Keratinocyte (primary cell): Measurements from ENCODE around the gene NSUN3. TPM values are rescaled to one million over a fixed set of nuclear protein-coding genes. Genes with fewer than 3 reads are reported as not detected.

Source experiments
- DNase-seq: peaks from one replicate; pipeline ENCODE4 v3.0.0-alpha.2; 2011; ENCODE audit warnings: low read depth, missing footprints, low spot score
- FAIRE-seq: peaks from 2 replicates; lab custom pipeline; 2011; peaks lifted over from hg19 to GRCh38; lab: Jason Lieb, UNC
- H2AFZ ChIP-seq: 2 replicates; pipeline ENCODE4 v1.6.0; 2012; ENCODE audit warnings: low read length, control low read depth, inconsistent platforms; ENCODE audit not compliant: control insufficient read depth
- H3K27ac ChIP-seq: 2 replicates; pipeline ENCODE4 v1.5.1; 2011; ENCODE audit warnings: low read length; ENCODE audit not compliant: control insufficient read depth, insufficient read depth
- H3K27me3 ChIP-seq: 3 replicates; pipeline ENCODE4 v1.6.0; 2011; ENCODE audit warnings: low read length; ENCODE audit not compliant: control insufficient read depth, insufficient read depth; ENCODE audit errors: extremely low read depth
- H3K36me3 ChIP-seq, 2 experiments: 2 replicates in 1 of 2; 3 replicates in 1 of 2; pipeline ENCODE4 v1.5.1; 2011; ENCODE audit warnings: low read length in 2 of 2, mild to moderate bottlenecking in 1 of 2; ENCODE audit not compliant: control insufficient read depth in 2 of 2, insufficient read depth in 2 of 2; ENCODE audit errors: extremely low read depth in 1 of 2
- H3K4me1 ChIP-seq: 3 replicates; pipeline ENCODE4 v1.5.1; 2011; ENCODE audit warnings: low read length; ENCODE audit not compliant: control insufficient read depth, insufficient read depth; ENCODE audit errors: extremely low read depth
- H3K4me2 ChIP-seq: 3 replicates; pipeline ENCODE4 v1.6.0; 2011; ENCODE audit warnings: low read depth, low read length; ENCODE audit not compliant: control insufficient read depth, insufficient read depth; ENCODE audit errors: extremely low read depth
- H3K4me3 ChIP-seq, 3 experiments: fragments of 200-600 bp in 1 of 3; sonication (generic) in 1 of 3; 2 replicates in 2 of 3; 3 replicates in 1 of 3; pipeline ENCODE4 v1.5.1; 2011 to 2016; ENCODE audit warnings: low read length in 3 of 3, mild to moderate bottlenecking in 3 of 3, control low read depth in 2 of 3, inconsistent platforms in 1 of 3, low read depth in 1 of 3, mixed read lengths in 1 of 3, mixed run types in 1 of 3, moderate library complexity in 1 of 3; ENCODE audit not compliant: control insufficient read depth in 2 of 3, insufficient read depth in 2 of 3; ENCODE audit errors: extremely low read depth in 1 of 3
- H3K79me2 ChIP-seq: 2 replicates; pipeline ENCODE4 v1.6.0; 2012; ENCODE audit warnings: low read length; ENCODE audit not compliant: control insufficient read depth, insufficient read depth
- H3K9ac ChIP-seq: 3 replicates; pipeline ENCODE4 v1.6.0; 2011; ENCODE audit warnings: low read length; ENCODE audit not compliant: control insufficient read depth, insufficient read depth; ENCODE audit errors: extremely low read depth
- H3K9me1 ChIP-seq: 3 replicates; pipeline ENCODE4 v1.6.0; 2011; ENCODE audit warnings: low read length; ENCODE audit not compliant: control insufficient read depth, insufficient read depth; ENCODE audit errors: extremely low read depth
- H3K9me3 ChIP-seq: 2 replicates; pipeline ENCODE4 v1.5.1; 2012; ENCODE audit warnings: low read depth, low read length; ENCODE audit not compliant: control insufficient read depth
- H4K20me1 ChIP-seq: 3 replicates; pipeline ENCODE4 v1.6.0; 2011; ENCODE audit warnings: low read length; ENCODE audit not compliant: control insufficient read depth, insufficient read depth; ENCODE audit errors: extremely low read depth
- EZH2 ChIP-seq: IDR thresholded peaks from one replicate; pipeline ENCODE4 v1.6.1; 2012; ENCODE audit warnings: inconsistent platforms, mild to moderate bottlenecking, low read length, moderate library complexity
- dilution Hi-C: fragments of 300-500 bp; cut with MboI; formaldehyde crosslinking; loops from one replicate; pipeline ENCODE4 v1.7.0; 2020; ENCODE audit warnings: low sequenced_read_pairs; ENCODE audit not compliant: extremely low pct_ligation_motif_present
- polyA plus RNA-seq, 5 experiments: library from polyadenylated mRNA; depleted of rRNA in 3 of 5; stranded (reverse) in 3 of 5; stranded (forward) in 1 of 5; unstranded in 1 of 5; fragments of >200 nt; gene quantifications; 1 replicate in 1 of 5; 2 replicates in 3 of 5; 3 replicates in 1 of 5; pipeline versions ENCODE4 v1.2.1 to v1.2.3, GENCODE V29; 2011 to 2012; ENCODE audit warnings: missing spikeins in 2 of 5, low read depth in 1 of 5, low replicate concordance in 1 of 5
- TF ChIP-seq, protein P1 (sequence below), 3 experiments: IDR thresholded peaks in 1 of 3; conservative IDR thresholded peaks in 1 of 3; optimal IDR thresholded peaks in 1 of 3; 2 replicates in 2 of 3; 3 replicates in 1 of 3; pipeline versions ENCODE3 to v1.5.1; 2011; ENCODE audit warnings: low read length in 3 of 3, mild to moderate bottlenecking in 3 of 3, moderate library complexity in 2 of 3, control low read depth in 1 of 3, inconsistent platforms in 1 of 3; ENCODE audit not compliant: insufficient read depth in 2 of 3; ENCODE audit errors: extremely low read depth in 1 of 3

NSUN3 gene
- polyA plus RNA-seq, 1 donor (not counting 4 experiments of a cell fraction or from before 2014, with no cell fraction given): 6.4 TPM

GRCh38 chr3:94028093-94028837 lies 34.6 kb upstream of the NSUN3 start, which contains the start of gene STX19:
TSS of gene STX19 (minus strand) at chr3:94028597. CDS start at chr3:94015269, 13,328 bp downstream.
- H3K9ac ChIP-seq: peak within 1 kb of the TSS; percentile 24
- peak within 1 kb of the TSS; percentile 20 to 69 (median 45) for H3K4me3 ChIP-seq
- TF ChIP-seq, protein P1, sequence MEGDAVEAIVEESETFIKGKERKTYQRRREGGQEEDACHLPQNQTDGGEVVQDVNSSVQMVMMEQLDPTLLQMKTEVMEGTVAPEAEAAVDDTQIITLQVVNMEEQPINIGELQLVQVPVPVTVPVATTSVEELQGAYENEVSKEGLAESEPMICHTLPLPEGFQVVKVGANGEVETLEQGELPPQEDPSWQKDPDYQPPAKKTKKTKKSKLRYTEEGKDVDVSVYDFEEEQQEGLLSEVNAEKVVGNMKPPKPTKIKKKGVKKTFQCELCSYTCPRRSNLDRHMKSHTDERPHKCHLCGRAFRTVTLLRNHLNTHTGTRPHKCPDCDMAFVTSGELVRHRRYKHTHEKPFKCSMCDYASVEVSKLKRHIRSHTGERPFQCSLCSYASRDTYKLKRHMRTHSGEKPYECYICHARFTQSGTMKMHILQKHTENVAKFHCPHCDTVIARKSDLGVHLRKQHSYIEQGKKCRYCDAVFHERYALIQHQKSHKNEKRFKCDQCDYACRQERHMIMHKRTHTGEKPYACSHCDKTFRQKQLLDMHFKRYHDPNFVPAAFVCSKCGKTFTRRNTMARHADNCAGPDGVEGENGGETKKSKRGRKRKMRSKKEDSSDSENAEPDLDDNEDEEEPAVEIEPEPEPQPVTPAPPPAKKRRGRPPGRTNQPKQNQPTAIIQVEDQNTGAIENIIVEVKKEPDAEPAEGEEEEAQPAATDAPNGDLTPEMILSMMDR (optimal IDR thresholded peaks at IDR 0.05 in 1 of 3, IDR thresholded peaks at IDR 0.05 in 1 of 3, conservative IDR thresholded peaks at IDR 0.05 in 1 of 3; ENCODE audit: extremely low read depth in 1 of 3, insufficient read depth in 2 of 3, low read length in 3 of 3): no peak
- no peak for TF ChIP-seq EZH2
- H3K4me1 ChIP-seq: no peaks in the 10 kb centered on the region
- no peaks in the 10 kb centered on the region for H3K9me3 ChIP-seq
- no peaks in the 10 kb centered on the region for H4K20me1 ChIP-seq
- H3K79me2 ChIP-seq: no peaks in the 10 kb centered on the region
- H3K4me2 ChIP-seq: peak within 1 kb of the TSS; percentile 67
- H2AFZ ChIP-seq: peak within 1 kb of the TSS; percentile 62
- FAIRE-seq (peak; percentile 80), DNase-seq (no peak)
- H3K9me1 ChIP-seq: no peaks in the 10 kb centered on the region
- dilution Hi-C loops: no loop called here
- no peaks in the 10 kb centered on the region for H3K27me3 ChIP-seq
- peak within 1 kb of the TSS; percentile 47 for H3K27ac ChIP-seq
- H3K36me3 ChIP-seq: no peaks in the 10 kb centered on the region

GRCh38 chr3:94036909-94037507 lies 25.9 kb upstream of the NSUN3 start:
- H3K79me2 ChIP-seq: no peaks in the 10 kb centered on the region
- no peak overlapping the region for H3K4me2 ChIP-seq
- H3K9me1 ChIP-seq: no peaks in the 10 kb centered on the region
- peak; percentile 67 for FAIRE-seq
- no peak overlapping the region for H3K4me3 ChIP-seq
- no peaks in the 10 kb centered on the region for H3K27me3 ChIP-seq
- no peaks in the 10 kb centered on the region for H4K20me1 ChIP-seq
- peaks cover 0 to 3% of the 10 kb centered on the region in 2 experiments for H3K36me3 ChIP-seq
- dilution Hi-C loops: no loop called here
- no peaks in the 10 kb centered on the region for H3K4me1 ChIP-seq
- DNase-seq: no peak
- no peak for TF ChIP-seq EZH2
- TF ChIP-seq, protein P1 (optimal IDR thresholded peaks at IDR 0.05 in 1 of 3, IDR thresholded peaks at IDR 0.05 in 1 of 3, conservative IDR thresholded peaks at IDR 0.05 in 1 of 3; ENCODE audit: extremely low read depth in 1 of 3, insufficient read depth in 2 of 3, low read length in 3 of 3): peak; percentile 51 to 71 (median 62)
- H3K9ac ChIP-seq: no peak overlapping the region
- H2AFZ ChIP-seq: no peak overlapping the region
- H3K27ac ChIP-seq: no peak overlapping the region
- no peaks in the 10 kb centered on the region for H3K9me3 ChIP-seq
